NCI-H2081 (cell line): ENCODE data around the gene BSG.
"Not testable (repeated sequence)": the region's sequence is repeated elsewhere in the genome, so short reads cannot be mapped to it uniquely, and the experiment has no call there.

Source experiments
- DNase-seq, 2 experiments: peaks; one replicate each; lab custom pipeline; 2025; lab: John Stamatoyannopoulos, UW

Gene BSG

GRCh38 chr19:604355-604754 lies 32.0 kb downstream of the BSG start:
- DNase-seq = no peak

- DNase-seq = not testable (repeated sequence)
Measured at GRCh38 chr19:605061-605971, 32.9 kb downstream of the BSG start.

- DNase-seq = no peak
Measured at GRCh38 chr19:607301-608154, 35.1 kb downstream of the BSG start.

- DNase-seq = no peak
Measured at GRCh38 chr19:608155-609003, 36.0 kb downstream of the BSG start.

GRCh38 chr19:609004-609346 lies 36.6 kb downstream of the BSG start:
- peak; percentile 11 to 65 for DNase-seq

- peak in 1 of 2 experiments; percentile 23 for DNase-seq
Measured at GRCh38 chr19:610071-610800, 37.8 kb downstream of the BSG start.

GRCh38 chr19:610801-611480 lies 38.5 kb downstream of the BSG start:
- DNase-seq = peak; percentile 16 to 66

- DNase-seq = no peak
Measured at GRCh38 chr19:611481-611868, 39.1 kb downstream of the BSG start.

- no peak for DNase-seq
Measured at GRCh38 chr19:612941-613340, 40.5 kb downstream of the BSG start.

- no peak for DNase-seq
Measured at GRCh38 chr19:613732-614567, 41.6 kb downstream of the BSG start.

GRCh38 chr19:615619-616018 lies 43.2 kb downstream of the BSG start:
- DNase-seq = no peak

GRCh38 chr19:616062-616700 lies 43.8 kb downstream of the BSG start:
- DNase-seq = no peak

GRCh38 chr19:616747-617526 lies 44.5 kb downstream of the BSG start:
- no peak for DNase-seq

GRCh38 chr19:617551-618246 lies 45.3 kb downstream of the BSG start:
- DNase-seq = no peak

GRCh38 chr19:618247-618619 lies 45.8 kb downstream of the BSG start:
- no peak for DNase-seq

GRCh38 chr19:618674-619285 lies 46.4 kb downstream of the BSG start:
- DNase-seq = no peak

- no peak for DNase-seq
Measured at GRCh38 chr19:619286-620002, 47.0 kb downstream of the BSG start.
